H9 (cell line): ENCODE results near the gene FLOT2. TPM values are rescaled to one million over a fixed set of nuclear protein-coding genes. Genes with fewer than 3 reads are reported as not detected.

ENCODE experiments used
- DNase-seq: peaks from one replicate; pipeline ENCODE4 v3.0.0-alpha.2; 2017
- H2AFZ ChIP-seq: one replicate; pipeline ENCODE4 v1.6.1; 2013; ENCODE audit warnings: mild to moderate bottlenecking, low read length, control low read depth, moderate library complexity
- H2AK5ac ChIP-seq: 2 replicates; pipeline ENCODE4 v1.6.1; 2013; ENCODE audit warnings: low read length, control low read depth, mixed read lengths; ENCODE audit not compliant: insufficient read length
- H2BK120ac ChIP-seq: one replicate; pipeline ENCODE4 v1.6.1; 2013; ENCODE audit warnings: low read depth, mild to moderate bottlenecking, low read length, control low read depth, inconsistent platforms; ENCODE audit not compliant: poor library complexity, severe bottlenecking
- H2BK12ac ChIP-seq: 2 replicates; pipeline ENCODE4 v1.6.1; 2013; ENCODE audit warnings: low read length, control low read depth, mixed read lengths, low read depth; ENCODE audit not compliant: insufficient read length
- H2BK15ac ChIP-seq: 2 replicates; pipeline ENCODE4 v1.6.1; 2013; ENCODE audit warnings: low read depth, low read length, control low read depth
- H2BK20ac ChIP-seq: one replicate; pipeline ENCODE4 v1.6.1; 2013; ENCODE audit warnings: low read depth, mild to moderate bottlenecking, low read length, control low read depth, inconsistent platforms; ENCODE audit not compliant: poor library complexity, severe bottlenecking
- H2BK5ac ChIP-seq: 2 replicates; pipeline ENCODE4 v1.6.1; 2013; ENCODE audit warnings: low read length, control low read depth, mixed read lengths; ENCODE audit not compliant: insufficient read length
- H3K14ac ChIP-seq: 2 replicates; pipeline ENCODE4 v1.6.1; 2013; ENCODE audit warnings: low read length, control low read depth; ENCODE audit not compliant: insufficient read depth
- H3K18ac ChIP-seq: 2 replicates; pipeline ENCODE4 v1.6.1; 2013; ENCODE audit warnings: low read depth, mild to moderate bottlenecking, mixed read lengths, low read length, control low read depth; ENCODE audit not compliant: insufficient read length
- H3K23ac ChIP-seq: 2 replicates; pipeline ENCODE4 v1.6.1; 2013; ENCODE audit warnings: low read length, control low read depth, mixed read lengths, low read depth; ENCODE audit not compliant: insufficient read length
- H3K23me2 ChIP-seq: 2 replicates; pipeline ENCODE4 v1.6.1; 2013; ENCODE audit warnings: low read depth, mild to moderate bottlenecking, mixed read lengths, low read length, control low read depth; ENCODE audit not compliant: insufficient read length, poor library complexity, severe bottlenecking
- H3K27ac ChIP-seq: 2 replicates; pipeline ENCODE4 v1.5.1; 2013; ENCODE audit warnings: low read length, control low read depth, mixed read lengths, low read depth; ENCODE audit not compliant: insufficient read length
- H3K27me3 ChIP-seq: 2 replicates; pipeline ENCODE4 v1.6.1; 2013; ENCODE audit warnings: low read length, control low read depth, inconsistent platforms; ENCODE audit not compliant: insufficient read depth
- H3K4ac ChIP-seq: 2 replicates; pipeline ENCODE4 v1.6.1; 2013; ENCODE audit warnings: low read depth, mild to moderate bottlenecking, control low read depth, inconsistent platforms, low read length, moderate library complexity
- H3K4me1 ChIP-seq: 2 replicates; pipeline ENCODE4 v1.6.1; 2013; ENCODE audit warnings: low read length, control low read depth, inconsistent platforms; ENCODE audit not compliant: insufficient read depth
- H3K4me2 ChIP-seq: 2 replicates; pipeline ENCODE4 v1.6.1; 2013; ENCODE audit warnings: low read length, control low read depth, mixed read lengths; ENCODE audit not compliant: insufficient read length, insufficient read depth
- H3K56ac ChIP-seq: 2 replicates; pipeline ENCODE4 v1.6.1; 2013; ENCODE audit warnings: low read depth, mild to moderate bottlenecking, mixed read lengths, low read length, control low read depth; ENCODE audit not compliant: insufficient read length
- H3K79me1 ChIP-seq: 2 replicates; pipeline ENCODE4 v1.6.1; 2013; ENCODE audit warnings: low read depth, mild to moderate bottlenecking, moderate library complexity, low read length, control low read depth, inconsistent platforms; ENCODE audit not compliant: insufficient read depth, poor library complexity, severe bottlenecking
- H3K79me2 ChIP-seq: 2 replicates; pipeline ENCODE4 v1.6.1; 2013; ENCODE audit warnings: low read length, control low read depth, inconsistent platforms; ENCODE audit not compliant: insufficient read depth
- H3K9ac ChIP-seq: 2 replicates; pipeline ENCODE4 v1.6.1; 2013; ENCODE audit warnings: low read length, control low read depth, mixed read lengths; ENCODE audit not compliant: insufficient read length; ENCODE audit errors: extremely low read depth
- H3K9me3 ChIP-seq: one replicate; pipeline ENCODE4 v1.6.1; 2013; ENCODE audit warnings: low read depth, low read length, inconsistent platforms; ENCODE audit not compliant: control insufficient read depth
- H3T11ph ChIP-seq: one replicate; pipeline ENCODE4 v1.6.1; 2013; ENCODE audit warnings: mild to moderate bottlenecking, low read length, control low read depth, inconsistent platforms
- H4K20me1 ChIP-seq: one replicate; pipeline ENCODE4 v1.6.1; 2013; ENCODE audit not compliant: control insufficient read depth, insufficient read length, insufficient read depth
- H4K5ac ChIP-seq: 2 replicates; pipeline ENCODE4 v1.6.1; 2013; ENCODE audit warnings: low read depth, mild to moderate bottlenecking, mixed read lengths, low read length, control low read depth; ENCODE audit not compliant: insufficient read length
- H4K8ac ChIP-seq: replicated peaks from 2 replicates; pipeline ENCODE4 v1.6.1; 2013; ENCODE audit warnings: low read length, control low read depth, mixed read lengths, low read depth; ENCODE audit not compliant: insufficient read length
- H4K91ac ChIP-seq: 2 replicates; pipeline ENCODE4 v1.6.1; 2013; ENCODE audit warnings: low read depth, mild to moderate bottlenecking, moderate library complexity, mixed read lengths, low read length, control low read depth; ENCODE audit not compliant: insufficient read length
- H3K27ac Mint-ChIP-seq, 3 experiments: 2 replicates in 2 of 3; 3 replicates in 1 of 3; pipeline ENCODE4 v1.8.0; 2020 to 2021; ENCODE audit warnings: mixed read lengths in 3 of 3, mild to moderate bottlenecking in 1 of 3, moderate library complexity in 1 of 3
- H3K27me3 Mint-ChIP-seq: 2 replicates; pipeline ENCODE4 v1.8.0; 2021; ENCODE audit warnings: low read depth, mild to moderate bottlenecking, moderate library complexity, mixed read lengths
- H3K36me3 Mint-ChIP-seq, 3 experiments: 2 replicates in 2 of 3; 3 replicates in 1 of 3; pipeline ENCODE4 v1.8.0; 2020 to 2021; ENCODE audit warnings: low read depth in 3 of 3, mixed read lengths in 3 of 3; ENCODE audit not compliant: insufficient read depth in 1 of 3
- H3K4me1 Mint-ChIP-seq, 2 experiments: 2 replicates each; pipeline ENCODE4 v1.8.0; 2020; ENCODE audit warnings: mixed read lengths in 2 of 2
- H3K4me3 Mint-ChIP-seq, 2 experiments: 2 replicates in 1 of 2; 3 replicates in 1 of 2; pipeline ENCODE4 v1.8.0; 2020 to 2021; ENCODE audit warnings: mild to moderate bottlenecking in 2 of 2, mixed read lengths in 2 of 2, moderate library complexity in 1 of 2
- H3K9me3 Mint-ChIP-seq, 2 experiments: 2 replicates in 1 of 2; 3 replicates in 1 of 2; pipeline ENCODE4 v1.8.0; 2020; ENCODE audit warnings: mild to moderate bottlenecking in 2 of 2, mixed read lengths in 2 of 2, moderate library complexity in 1 of 2
- CTCF ChIP-seq: fragments of 200-600 bp; sonication (generic); conservative IDR thresholded peaks from 3 replicates; pipeline ENCODE4 v1.8.0; 2021; ENCODE audit warnings: antibody characterized with exemption, mild to moderate bottlenecking
- WGBS: extraction: QIAGEN DNeasy Blood & Tissue Kit; methylation state at CpG from one replicate; pipeline ENCODE4 v1.1.7; 2013; ENCODE audit warnings: missing lambda C conversion rate, low lambda C conversion rate, mixed read lengths; ENCODE audit not compliant: insufficient read length; ENCODE audit errors: extremely low coverage; 5-methylcytosine and 5-hydroxymethylcytosine counted together
- total RNA-seq: library from RNA; stranded (reverse); gene quantifications from 2 replicates; pipeline ENCODE4 v1.2.1, GENCODE V29; 2021

The FLOT2 gene
- total RNA-seq, 1 experiment from 2014 or later: 173 TPM

- H2AK5ac ChIP-seq: no peak overlapping the region
- no peak for TF ChIP-seq CTCF
- no peak overlapping the region for H3K4me3 Mint-ChIP-seq
- H3K9ac ChIP-seq: no peak overlapping the region
- H3K4ac ChIP-seq: no peak overlapping the region
- no peak overlapping the region for H3K18ac ChIP-seq
- H3K23ac ChIP-seq: no peak overlapping the region
- peaks cover 5% of the 10 kb centered on the region; the same call in 1 of the 2 replicates for H3K4me1 ChIP-seq
- H3K23me2 ChIP-seq: no peaks in the 10 kb centered on the region
- H2BK20ac ChIP-seq: no peak overlapping the region
- H3K27ac ChIP-seq: no peak overlapping the region
- no peak overlapping the region for H2BK5ac ChIP-seq
- no peaks in the 10 kb centered on the region for H3K27me3 ChIP-seq
- peaks cover 76 to 95% (median 93%) of the 10 kb centered on the region in 3 experiments for H3K36me3 Mint-ChIP-seq
- no peaks in the 10 kb centered on the region for H3K9me3 Mint-ChIP-seq
- no peak overlapping the region for H4K8ac ChIP-seq
- H4K91ac ChIP-seq: no peak overlapping the region
- H4K5ac ChIP-seq: no peak overlapping the region
- no peak overlapping the region for H3K56ac ChIP-seq
- H2BK120ac ChIP-seq: no peak overlapping the region
- no peaks in the 10 kb centered on the region for H4K20me1 ChIP-seq
- no peak overlapping the region for H3T11ph ChIP-seq
- H3K4me1 Mint-ChIP-seq: peaks cover 14 to 21% of the 10 kb centered on the region in 2 experiments
- no peak overlapping the region for H2BK15ac ChIP-seq
- no peak overlapping the region for H3K4me2 ChIP-seq
- no peaks in the 10 kb centered on the region for H3K79me1 ChIP-seq
- no peaks in the 10 kb centered on the region for H3K79me2 ChIP-seq
- no peak overlapping the region for H2AFZ ChIP-seq
- peak overlapping the region in 1 of 3 experiments; percentile 86; a peak in 2 of 7 replicates for H3K27ac Mint-ChIP-seq
- DNase-seq: no peak
- no peak overlapping the region for H3K14ac ChIP-seq
- no CpG with 5 or more reads among the region's 6 CpGs for WGBS
- no peaks in the 10 kb centered on the region for H3K27me3 Mint-ChIP-seq
- no peaks in the 10 kb centered on the region for H3K9me3 ChIP-seq
- no peak overlapping the region for H2BK12ac ChIP-seq
These were observed 15.4 kb upstream of the FLOT2 start for GRCh38 chr17:28912938-28913333.
